BLaER1 (cell line): ENCODE data around the gene MRPS14.
"Not testable (repeated sequence)": the region's sequence is repeated elsewhere in the genome, so short reads cannot be mapped to it uniquely, and the experiment has no call there.

Source experiments
- H3K27ac ChIP-seq: shearing (Covaris generic); formaldehyde crosslinking; 2 replicates; pipeline ENCODE4 v1.8.1; 2022
- H3K27me3 ChIP-seq: shearing (Covaris generic); formaldehyde crosslinking; 2 replicates; pipeline ENCODE4 v1.8.1; 2022
- H3K36me3 ChIP-seq: shearing (Covaris generic); formaldehyde crosslinking; 2 replicates; pipeline ENCODE4 v1.8.1; 2022
- H3K4me1 ChIP-seq: shearing (Covaris generic); formaldehyde crosslinking; 2 replicates; pipeline ENCODE4 v1.8.1; 2022
- H3K4me2 ChIP-seq: shearing (Covaris generic); formaldehyde crosslinking; 2 replicates; pipeline ENCODE4 v1.8.1; 2022
- H3K4me3 ChIP-seq: shearing (Covaris generic); formaldehyde crosslinking; 2 replicates; pipeline ENCODE4 v1.8.1; 2022
- H3K9ac ChIP-seq: shearing (Covaris generic); formaldehyde crosslinking; 2 replicates; pipeline ENCODE4 v1.8.1; 2022
- H3K9me3 ChIP-seq: shearing (Covaris generic); formaldehyde crosslinking; 2 replicates; pipeline ENCODE4 v1.8.1; 2022
- H4K20me1 ChIP-seq: shearing (Covaris generic); formaldehyde crosslinking; 2 replicates; pipeline ENCODE4 v1.8.1; 2022
- Cebpa-rat ChIP-seq: shearing (Covaris generic); IDR thresholded peaks from 2 replicates; pipeline ENCODE4 v1.8.1; 2022

The MRPS14 gene

DNA sequence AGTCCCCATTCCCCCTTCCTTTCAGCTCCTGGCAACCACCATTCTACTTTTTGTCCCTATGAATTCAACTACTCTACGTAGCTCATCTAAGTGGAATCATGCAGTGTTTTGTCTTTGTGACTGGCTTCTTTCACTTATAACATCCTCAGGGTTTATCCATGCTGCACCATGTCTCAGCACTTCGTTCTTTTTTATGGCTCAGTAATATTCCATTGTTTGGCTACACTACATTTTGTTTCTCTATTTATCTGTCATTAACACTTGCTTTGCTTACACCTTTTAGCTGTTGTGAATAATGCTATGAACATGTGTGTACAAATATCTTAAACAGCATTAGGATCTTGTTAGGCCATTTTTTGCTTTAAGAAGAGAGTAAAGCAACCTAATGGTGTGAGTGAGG is 1.5 kb upstream of the MRPS14 start:
- H3K27ac ChIP-seq, result no peak overlapping the region
- H3K27me3 ChIP-seq, result no peaks in the 10 kb centered on the region
- H3K4me3 ChIP-seq, result no peak overlapping the region
- no peaks in the 10 kb centered on the region for H3K9me3 ChIP-seq
- no peak for TF ChIP-seq Cebpa-rat
- peaks cover 7% of the 10 kb centered on the region; the same call in 1 of the 2 replicates for H3K36me3 ChIP-seq
- H3K4me1 ChIP-seq, result peaks cover 20% of the 10 kb centered on the region; the same call in 1 of the 2 replicates
- no peak overlapping the region for H3K9ac ChIP-seq
- H3K4me2 ChIP-seq, result no peak overlapping the region
- peaks cover 17% of the 10 kb centered on the region; the same call in 1 of the 2 replicates for H4K20me1 ChIP-seq

DNA sequence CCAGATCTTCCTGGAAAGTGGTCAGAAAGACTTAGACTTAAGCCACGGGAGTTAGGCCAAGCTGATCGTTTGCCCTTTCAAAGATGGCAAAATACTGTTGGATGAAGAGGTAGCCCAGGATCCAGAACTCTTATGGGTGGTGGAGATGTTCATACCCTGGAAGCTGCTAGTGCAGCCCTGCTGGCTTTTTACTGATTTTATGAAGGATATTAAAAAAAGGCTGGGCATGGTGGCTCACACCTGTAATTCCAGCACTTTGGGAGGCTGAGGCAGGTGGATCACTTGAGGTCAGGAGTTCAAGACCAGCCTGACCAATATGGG is 657 bp upstream of the MRPS14 start:
- Histone ChIP-seq H3K4me2 (peak overlapping the region; percentile 79), H3K4me3 (peak overlapping the region; percentile 90), H3K36me3 (peaks cover 15% of the 10 kb centered on the region), H4K20me1 (peaks cover 23% of the 10 kb centered on the region; the same call in 1 of the 2 replicates), H3K27ac (peak overlapping the region; percentile 91), H3K9ac (peak overlapping the region; percentile 93), H3K4me1 (peaks cover 20% of the 10 kb centered on the region; the same call in 1 of the 2 replicates)
- H3K27me3 ChIP-seq, H3K9me3 ChIP-seq: not testable (repeated sequence)

GRCh38 chr1:175019524-175019923 is 3.7 kb downstream of the MRPS14 start:
- no peak overlapping the region for H3K4me2 ChIP-seq
- H3K27ac ChIP-seq, result no peak overlapping the region
- H4K20me1 ChIP-seq, result peaks cover 44% of the 10 kb centered on the region; the same call in 1 of the 2 replicates
- no peak overlapping the region for H3K9ac ChIP-seq
- H3K4me1 ChIP-seq, result peaks cover 20% of the 10 kb centered on the region; the same call in 1 of the 2 replicates
- H3K27me3 ChIP-seq, result no peaks in the 10 kb centered on the region
- H3K4me3 ChIP-seq, result no peak overlapping the region
- peaks cover 57% of the 10 kb centered on the region for H3K36me3 ChIP-seq
- no peaks in the 10 kb centered on the region for H3K9me3 ChIP-seq
- no peak for TF ChIP-seq Cebpa-rat

DNA sequence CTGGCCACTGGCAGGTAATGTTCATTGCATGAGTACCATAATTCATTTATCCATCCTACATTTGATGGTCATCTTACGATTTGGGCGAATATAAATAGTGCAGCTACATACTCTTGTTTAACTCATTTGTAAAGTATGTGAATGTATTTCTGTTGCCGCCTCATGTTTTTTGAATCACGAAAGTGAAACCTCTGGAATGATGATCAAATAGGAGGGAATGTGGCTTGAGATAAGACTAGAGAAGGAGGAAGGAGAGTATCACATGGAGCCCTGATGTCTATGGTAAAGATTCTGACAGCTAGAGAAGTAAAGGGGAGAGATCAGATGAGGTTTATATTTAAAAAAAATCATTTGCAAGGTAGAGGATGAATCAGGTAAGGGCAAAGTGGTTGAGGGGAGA is 8.0 kb downstream of the MRPS14 start:
- no peaks in the 10 kb centered on the region for H3K9me3 ChIP-seq
- H4K20me1 ChIP-seq, result peaks cover 41% of the 10 kb centered on the region; the same call in 1 of the 2 replicates
- H3K27me3 ChIP-seq, result no peaks in the 10 kb centered on the region
- H3K4me3 ChIP-seq, result no peak overlapping the region
- H3K4me2 ChIP-seq, result no peak overlapping the region
- no peak overlapping the region for H3K9ac ChIP-seq
- no peaks in the 10 kb centered on the region for H3K4me1 ChIP-seq
- peaks cover 97% of the 10 kb centered on the region for H3K36me3 ChIP-seq
- no peak for TF ChIP-seq Cebpa-rat
- no peak overlapping the region for H3K27ac ChIP-seq

DNA sequence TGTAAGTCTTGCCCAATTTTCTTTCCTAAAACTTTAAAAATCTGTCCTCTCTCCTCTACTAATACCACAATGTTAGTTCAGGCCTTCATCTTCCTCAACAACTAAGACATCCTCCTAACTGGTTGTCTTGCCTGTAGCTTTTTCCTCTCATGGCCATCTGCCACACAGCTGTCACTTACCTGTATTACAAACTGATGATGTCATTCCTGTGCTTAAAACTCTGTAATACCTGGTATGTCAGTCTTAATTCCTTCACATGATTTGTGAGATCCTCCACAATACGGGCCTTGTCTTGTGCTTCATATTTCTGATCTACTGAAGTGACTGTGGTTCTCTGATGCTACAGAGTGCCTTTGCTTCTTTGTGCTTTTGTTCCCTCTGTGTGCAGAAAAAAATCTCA is 9.8 kb downstream of the MRPS14 start:
- Histone ChIP-seq H3K4me3 (no peak overlapping the region), H4K20me1 (peaks cover 47% of the 10 kb centered on the region; the same call in 1 of the 2 replicates), H3K27ac (no peak overlapping the region), H3K4me2 (no peak overlapping the region), H3K9me3 (no peaks in the 10 kb centered on the region), H3K4me1 (no peaks in the 10 kb centered on the region), H3K36me3 (peaks cover 100% of the 10 kb centered on the region), H3K9ac (no peak overlapping the region), H3K27me3 (no peaks in the 10 kb centered on the region)
- no peak for TF ChIP-seq Cebpa-rat

DNA sequence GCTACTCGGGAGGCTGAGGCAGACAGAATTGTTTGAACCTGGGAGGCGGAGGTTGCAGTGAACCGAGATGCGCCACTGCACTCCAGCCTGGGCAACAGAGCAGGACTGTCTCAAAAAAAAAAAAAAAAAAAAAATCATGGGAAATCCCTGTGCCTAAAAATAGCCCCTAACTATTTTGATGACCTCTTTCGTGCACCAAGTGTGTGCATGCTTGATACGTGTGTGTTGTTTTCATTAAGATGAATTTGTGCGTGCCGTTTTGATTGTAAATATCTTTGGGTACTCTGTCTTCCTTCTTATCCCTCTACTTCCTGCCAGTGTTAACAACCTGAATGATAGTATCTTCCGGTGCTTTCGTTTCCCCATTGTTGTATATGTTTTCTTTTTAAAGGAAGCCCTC is 13.7 kb downstream of the MRPS14 start:
- Histone ChIP-seq H3K27ac (no peak overlapping the region), H4K20me1 (peaks cover 65% of the 10 kb centered on the region)
- TF ChIP-seq Cebpa-rat, result no peak

DNA sequence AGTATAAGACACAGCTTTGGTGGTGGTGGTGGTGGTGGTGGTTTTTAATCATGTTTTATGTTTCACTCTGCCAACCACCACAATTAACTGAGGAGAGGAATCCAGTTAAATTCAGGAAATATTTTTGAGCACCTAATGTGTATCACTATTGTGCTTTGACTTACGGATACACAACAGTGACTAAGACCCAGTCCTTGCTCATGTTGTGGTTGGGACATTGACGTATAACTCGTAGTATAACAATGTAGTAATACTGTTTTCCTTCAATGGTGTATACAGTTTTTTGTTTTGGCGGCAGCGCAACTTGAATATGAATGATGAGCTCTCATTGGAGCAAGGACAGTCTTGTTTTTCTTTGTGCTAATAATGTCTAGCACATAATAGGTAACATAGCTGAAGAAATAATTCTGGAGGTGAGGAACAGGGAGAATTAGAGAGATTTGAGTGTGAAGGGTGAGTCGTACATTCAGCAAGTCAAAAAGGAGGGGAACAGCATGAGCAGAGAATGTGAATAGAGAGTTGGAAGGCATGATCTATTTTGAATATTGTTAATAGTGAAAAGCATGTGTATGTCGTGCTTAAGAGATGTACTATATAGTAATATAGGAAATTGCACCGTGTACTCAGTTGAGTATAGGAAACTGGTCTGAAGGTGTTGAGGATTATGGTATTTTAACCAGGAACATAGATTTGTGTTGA is 18.0 kb downstream of the MRPS14 start:
- Histone ChIP-seq H3K9me3 (no peaks in the 10 kb centered on the region), H3K4me1 (peaks cover 26% of the 10 kb centered on the region), H4K20me1 (peaks cover 100% of the 10 kb centered on the region), H3K27ac (no peak overlapping the region), H3K36me3 (peaks cover 58% of the 10 kb centered on the region), H3K4me3 (no peak overlapping the region), H3K9ac (no peak overlapping the region), H3K4me2 (no peak overlapping the region), H3K27me3 (no peaks in the 10 kb centered on the region)
- TF ChIP-seq Cebpa-rat, result no peak

More for the DNA sequence above, 13.7 kb downstream of the MRPS14 start:
- Histone ChIP-seq H3K4me3 (no peak overlapping the region), H3K36me3 (peaks cover 100% of the 10 kb centered on the region), H3K4me1 (no peaks in the 10 kb centered on the region), H3K27me3 (no peaks in the 10 kb centered on the region), H3K9me3 (no peaks in the 10 kb centered on the region), H3K4me2 (no peak overlapping the region), H3K9ac (no peak overlapping the region)

DNA sequence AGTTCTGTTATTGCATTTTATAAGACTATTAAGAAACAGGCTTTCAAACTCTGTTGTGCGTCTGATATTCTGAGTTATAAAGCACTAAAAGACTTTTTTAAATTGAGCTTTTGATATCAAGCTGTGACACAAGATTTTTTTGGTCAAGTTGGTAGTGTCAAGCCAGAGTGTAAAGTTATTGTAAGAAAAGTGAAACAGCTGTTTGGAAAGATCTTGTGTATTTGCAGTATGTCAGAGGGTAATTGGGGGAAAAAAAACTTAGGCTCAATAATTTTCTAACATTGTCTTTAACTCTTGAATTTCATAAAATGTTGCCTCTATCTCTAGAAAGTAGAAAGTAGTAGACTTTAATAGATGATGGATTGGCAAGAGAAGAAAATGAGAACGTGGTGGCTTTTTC is 19.7 kb downstream of the MRPS14 start:
- H3K27me3 ChIP-seq, result no peaks in the 10 kb centered on the region
- H3K4me3 ChIP-seq, result no peak overlapping the region
- no peak overlapping the region for H3K27ac ChIP-seq
- peaks cover 85% of the 10 kb centered on the region for H4K20me1 ChIP-seq
- no peaks in the 10 kb centered on the region for H3K9me3 ChIP-seq
- H3K4me2 ChIP-seq, result peak overlapping the region; percentile 15; the same call in 1 of the 2 replicates
- H3K9ac ChIP-seq, result no peak overlapping the region
- TF ChIP-seq Cebpa-rat, result no peak
- peaks cover 30% of the 10 kb centered on the region for H3K4me1 ChIP-seq
- peaks cover 41% of the 10 kb centered on the region for H3K36me3 ChIP-seq

GRCh38 chr1:175002910-175003517 is 20.2 kb downstream of the MRPS14 start:
- Histone ChIP-seq H3K9me3 (no peaks in the 10 kb centered on the region), H3K9ac (no peak overlapping the region), H3K27me3 (no peaks in the 10 kb centered on the region), H4K20me1 (peaks cover 80% of the 10 kb centered on the region), H3K4me1 (peaks cover 35% of the 10 kb centered on the region), H3K36me3 (peaks cover 36% of the 10 kb centered on the region), H3K27ac (no peak overlapping the region), H3K4me2 (peak overlapping the region; percentile 15; the same call in 1 of the 2 replicates), H3K4me3 (no peak overlapping the region)
- no peak for TF ChIP-seq Cebpa-rat

- TF ChIP-seq Cebpa-rat, result no peak
- Histone ChIP-seq H3K4me3 (peak overlapping the region; percentile 98), H3K4me1 (peaks cover 35% of the 10 kb centered on the region), H3K4me2 (peak overlapping the region; percentile 86), H3K27ac (peak overlapping the region; percentile 99), H3K27me3 (no peaks in the 10 kb centered on the region), H3K9me3 (peaks cover 4% of the 10 kb centered on the region; the same call in 1 of the 2 replicates), H4K20me1 (peaks cover 57% of the 10 kb centered on the region), H3K9ac (peak overlapping the region; percentile 98), H3K36me3 (peaks cover 22% of the 10 kb centered on the region)
Measured at GRCh38 chr1:175000697-175001187, 22.5 kb downstream of the MRPS14 start.
